WTC11 (cell line): Measurements from ENCODE around the gene CBFA2T2. TPM values are rescaled to one million over a fixed set of nuclear protein-coding genes. Genes with fewer than 3 reads are reported as not detected.

Source experiments
- ATAC-seq: fragments of 200-7000 bp; cut with Tn5 transposase; 2 replicates; pipeline ENCODE4 v1.10.0; 2021; ENCODE audit warnings: mild to moderate bottlenecking, moderate library complexity
- CTCF ChIA-PET: fragments of 300-600 bp; sonication (Branson Sonifier 250); formaldehyde crosslinking; loops from one replicate; lab custom pipeline; 2021; ENCODE audit warnings: antibody characterized with exemption; lab: Charles Lee
- POLR2A ChIA-PET: fragments of 350-600 bp; sonication (Branson Sonifier 250); formaldehyde crosslinking; loops from one replicate; lab custom pipeline; 2021; ENCODE audit warnings: antibody characterized with exemption; lab: Charles Lee
- DNase-seq: peaks from one replicate; pipeline ENCODE4 v3.0.0; 2021; ENCODE audit warnings: low spot score
- H3K27ac Mint-ChIP-seq: 2 replicates; pipeline ENCODE4 v1.8.0; 2021; ENCODE audit warnings: mixed read lengths
- H3K27me3 Mint-ChIP-seq: 2 replicates; pipeline ENCODE4 v1.8.0; 2021; ENCODE audit warnings: low read depth, mild to moderate bottlenecking, moderate library complexity, mixed read lengths
- H3K36me3 Mint-ChIP-seq: 2 replicates; pipeline ENCODE4 v1.8.0; 2021; ENCODE audit warnings: mixed read lengths
- H3K4me1 Mint-ChIP-seq: 2 replicates; pipeline ENCODE4 v1.8.0; 2022; ENCODE audit warnings: mixed read lengths
- H3K4me3 Mint-ChIP-seq: 2 replicates; pipeline ENCODE4 v1.8.0; 2021; ENCODE audit warnings: mild to moderate bottlenecking, moderate library complexity, mixed read lengths
- H3K9me3 Mint-ChIP-seq: 2 replicates; pipeline ENCODE4 v1.8.0; 2021; ENCODE audit warnings: mixed read lengths
- AFF4 ChIP-seq: sonication (generic); formaldehyde crosslinking; IDR thresholded peaks from 2 replicates; pipeline ENCODE4 v1.8.1; 2023; ENCODE audit warnings: mild to moderate bottlenecking, missing genetic modification reagents, borderline replicate concordance
- CBFB ChIP-seq: sonication (generic); formaldehyde crosslinking; IDR thresholded peaks from 2 replicates; pipeline ENCODE4 v1.8.1; 2022; ENCODE audit warnings: mild to moderate bottlenecking, low read depth, missing genetic modification reagents
- ETV6 ChIP-seq: sonication (generic); formaldehyde crosslinking; IDR thresholded peaks from 2 replicates; pipeline ENCODE4 v1.8.1; 2022; ENCODE audit warnings: mild to moderate bottlenecking, missing genetic modification reagents
- MAX ChIP-seq: sonication (generic); formaldehyde crosslinking; IDR thresholded peaks from 2 replicates; pipeline ENCODE4 v1.8.0; 2022; ENCODE audit warnings: mild to moderate bottlenecking, missing genetic modification reagents
- MLX ChIP-seq: sonication (generic); formaldehyde crosslinking; IDR thresholded peaks from 2 replicates; pipeline ENCODE4 v1.8.1; 2023; ENCODE audit warnings: mild to moderate bottlenecking, missing genetic modification reagents, moderate library complexity
- SMAD3 ChIP-seq: sonication (generic); formaldehyde crosslinking; IDR thresholded peaks from 2 replicates; pipeline ENCODE4 v1.8.0; 2022; ENCODE audit warnings: missing genetic modification reagents, mild to moderate bottlenecking, borderline replicate concordance
- STAT6 ChIP-seq: sonication (generic); formaldehyde crosslinking; conservative IDR thresholded peaks from 2 replicates; pipeline ENCODE4 v1.8.1; 2023; ENCODE audit warnings: mild to moderate bottlenecking, low read depth, missing genetic modification reagents, moderate library complexity
- ZBTB43 ChIP-seq: sonication (generic); formaldehyde crosslinking; IDR thresholded peaks from 2 replicates; pipeline ENCODE4 v1.8.1; 2023; ENCODE audit warnings: mild to moderate bottlenecking, missing genetic modification reagents
- ZNF121 ChIP-seq: sonication (generic); formaldehyde crosslinking; IDR thresholded peaks from 2 replicates; pipeline ENCODE4 v1.8.0; 2023; ENCODE audit warnings: missing genetic modification reagents
- ZNF232 ChIP-seq: sonication (generic); formaldehyde crosslinking; IDR thresholded peaks from 2 replicates; pipeline ENCODE4 v1.8.0; 2022; ENCODE audit warnings: mild to moderate bottlenecking, missing genetic modification reagents
- ZNF263 ChIP-seq: sonication (generic); formaldehyde crosslinking; IDR thresholded peaks from 2 replicates; pipeline ENCODE4 v1.8.1; 2022; ENCODE audit warnings: low read depth, mild to moderate bottlenecking, moderate library complexity, missing genetic modification reagents
- ZNF425 ChIP-seq: fragments of 250-450 bp; sonication (Bioruptor Pico); conservative IDR thresholded peaks from 2 replicates; pipeline ENCODE4 v1.9.0; 2021; ENCODE audit warnings: mild to moderate bottlenecking
- ZNF512 ChIP-seq: sonication (generic); formaldehyde crosslinking; IDR thresholded peaks from 2 replicates; pipeline ENCODE4 v1.8.1; 2022; ENCODE audit warnings: missing genetic modification reagents, borderline replicate concordance
- total RNA-seq: library from RNA; stranded (reverse); gene quantifications from 3 replicates; pipeline ENCODE4 v1.2.3, GENCODE V29; 2021

Gene CBFA2T2
- total RNA-seq, 1 experiment from 2014 or later = 22.1 TPM

GRCh38 chr20:33604084-33604990 is 114.4 kb downstream of the CBFA2T2 start:
- ChIA-PET POLR2A (interaction anchor here (0.6 kb wide), 1 partner anchor 7 kb away, joined by 8 read pairs; no protein-coding TSS in a partner anchor), CTCF (no interaction called here)
- ATAC-seq = no peak
- Mint-ChIP-seq H3K9me3 (no peaks in the 10 kb centered on the region), H3K36me3 (no peaks in the 10 kb centered on the region), H3K4me1 (no peaks in the 10 kb centered on the region), H3K27ac (no peak overlapping the region), H3K27me3 (no peaks in the 10 kb centered on the region), H3K4me3 (no peak overlapping the region)
- TF ChIP-seq ZBTB43 (no peak), ZNF425 (no peak), ZNF512 (CRISPR knock-in tag) (no peak), MLX (CRISPR knock-in tag) (no peak), ZNF121 (no peak), ZNF232 (CRISPR knock-in tag) (no peak), ZNF263 (CRISPR knock-in tag) (no peak), MAX (CRISPR knock-in tag) (no peak), ETV6 (no peak), SMAD3 (CRISPR knock-in tag) (no peak), STAT6 (CRISPR knock-in tag) (no peak), CBFB (CRISPR knock-in tag) (no peak), AFF4 (CRISPR knock-in tag) (no peak)
- DNase-seq = no peak
